Ascending aorta (tissue), 2 donors: Measurements from ENCODE around the gene PARD3B. TPM values are rescaled to one million over a fixed set of nuclear protein-coding genes. Genes with fewer than 3 reads are reported as not detected.

Source experiments
- DNase-seq, 2 donors: peaks; one replicate each; pipeline ENCODE4 v3.0.0-alpha.2; 2019; ENCODE audit warnings: low spot score in 2 of 2
- H3K27ac ChIP-seq, 2 donors: fragments of 200-600 bp; sonication (generic); one replicate each; pipeline ENCODE4 v1.5.1; 2016 to 2017; ENCODE audit warnings: mild to moderate bottlenecking in 1 of 2
- H3K27me3 ChIP-seq: fragments of 200-600 bp; sonication (generic); one replicate; pipeline ENCODE4 v1.5.1; 2017
- H3K36me3 ChIP-seq, 2 donors: fragments of 200-600 bp; sonication (generic); one replicate each; pipeline ENCODE4 v1.5.1; 2016
- H3K4me1 ChIP-seq, 2 donors: fragments of 200-600 bp; sonication (generic); one replicate each; pipeline ENCODE4 v1.5.1; 2016 to 2017; ENCODE audit warnings: mild to moderate bottlenecking in 1 of 2
- H3K4me3 ChIP-seq, 2 donors: fragments of 200-600 bp; sonication (generic); one replicate each; pipeline ENCODE4 v1.5.1; 2016 to 2017; ENCODE audit warnings: mild to moderate bottlenecking in 1 of 2
- H3K9me3 ChIP-seq, 2 donors: fragments of 200-600 bp; sonication (generic); one replicate each; pipeline ENCODE4 v1.5.1; 2016
- CTCF ChIP-seq, 3 experiments: fragments of 200-600 bp in 2 of 3; fragments of 450-650 bp in 1 of 3; sonication (generic) in 2 of 3; IDR thresholded peaks; one replicate each; pipeline ENCODE4 v1.5.1; 2016 to 2019; ENCODE audit warnings: antibody characterized with exemption in 3 of 3, mild to moderate bottlenecking in 1 of 3, moderate library complexity in 1 of 3
- intact Hi-C: fragments of 100-400 bp; cut with DNase I; formaldehyde crosslinking; loops from one replicate; pipeline ENCODE4 v1.15.1; 2023
- total RNA-seq: library from RNA; depleted of rRNA; stranded (reverse); fragments of >200 nt; gene quantifications from one replicate; pipeline ENCODE4 v1.1.0, GENCODE V29; 2016

Gene PARD3B
- total RNA-seq, 1 donor from 2014 or later = 9.5 TPM

GRCh38 chr2:204647626-204648025 is 102.4 kb downstream of the PARD3B start:
- intact Hi-C loops = no loop called here
- Histone ChIP-seq H3K27me3 (no peaks in the 10 kb centered on the region), H3K36me3 (no peaks in the 10 kb centered on the region), H3K27ac (no peak overlapping the region), H3K4me1 (peaks cover 0 to 6% of the 10 kb centered on the region in 2 donors), H3K4me3 (no peak overlapping the region), H3K9me3 (no peaks in the 10 kb centered on the region)
- no peak for TF ChIP-seq CTCF (IDR thresholded peaks at IDR 0.05)
- DNase-seq = no peak

- no peaks in the 10 kb centered on the region for H3K4me1 ChIP-seq
- intact Hi-C loops = no loop called here
- H3K9me3 ChIP-seq = no peaks in the 10 kb centered on the region
- H3K36me3 ChIP-seq = no peaks in the 10 kb centered on the region
- TF ChIP-seq CTCF (IDR thresholded peaks at IDR 0.05) = no peak
- DNase-seq = no peak
- no peaks in the 10 kb centered on the region for H3K27me3 ChIP-seq
- no peak overlapping the region for H3K4me3 ChIP-seq
- no peak overlapping the region for H3K27ac ChIP-seq
These were observed 105.3 kb downstream of the PARD3B start for GRCh38 chr2:204650611-204651010.

- no peak for DNase-seq
- Histone ChIP-seq H3K9me3 (no peaks in the 10 kb centered on the region), H3K4me3 (no peak overlapping the region), H3K36me3 (no peaks in the 10 kb centered on the region), H3K27me3 (no peaks in the 10 kb centered on the region), H3K27ac (no peak overlapping the region), H3K4me1 (no peaks in the 10 kb centered on the region)
- TF ChIP-seq CTCF (IDR thresholded peaks at IDR 0.05) = no peak
- intact Hi-C loops = no loop called here
These were observed 106.8 kb downstream of the PARD3B start for GRCh38 chr2:204652063-204652462.

GRCh38 chr2:204654669-204655068 is 109.4 kb downstream of the PARD3B start:
- intact Hi-C loops = no loop called here
- TF ChIP-seq CTCF (IDR thresholded peaks at IDR 0.05) = no peak
- no peak overlapping the region for H3K4me3 ChIP-seq

GRCh38 chr2:204655101-204655500 is 109.8 kb downstream of the PARD3B start:
- no peaks in the 10 kb centered on the region for H3K9me3 ChIP-seq
- no peaks in the 10 kb centered on the region for H3K27me3 ChIP-seq
- H3K4me1 ChIP-seq = no peaks in the 10 kb centered on the region
- no peak for TF ChIP-seq CTCF (IDR thresholded peaks at IDR 0.05)
- no peaks in the 10 kb centered on the region for H3K36me3 ChIP-seq
- H3K27ac ChIP-seq = no peak overlapping the region
- intact Hi-C loops = no loop called here
- H3K4me3 ChIP-seq = no peak overlapping the region
- DNase-seq = no peak

More at GRCh38 chr2:204654669-204655068, 109.4 kb downstream of the PARD3B start:
- no peak for DNase-seq
- Histone ChIP-seq H3K36me3 (no peaks in the 10 kb centered on the region), H3K4me1 (no peaks in the 10 kb centered on the region), H3K27me3 (no peaks in the 10 kb centered on the region), H3K27ac (no peak overlapping the region), H3K9me3 (no peaks in the 10 kb centered on the region)

GRCh38 chr2:204655626-204656025 is 110.4 kb downstream of the PARD3B start:
- DNase-seq = no peak
- no peak for TF ChIP-seq CTCF (IDR thresholded peaks at IDR 0.05)
- intact Hi-C loops = no loop called here
- Histone ChIP-seq H3K4me1 (no peaks in the 10 kb centered on the region), H3K9me3 (no peaks in the 10 kb centered on the region), H3K27me3 (no peaks in the 10 kb centered on the region), H3K4me3 (no peak overlapping the region), H3K36me3 (no peaks in the 10 kb centered on the region), H3K27ac (no peak overlapping the region)
